Brain pericyte (primary cell): ENCODE results near the gene SPATA25.
"Not testable (repeated sequence)": the region's sequence is repeated elsewhere in the genome, so short reads cannot be mapped to it uniquely, and the experiment has no call there.

ENCODE experiments used
- DNase-seq: peaks from one replicate; pipeline ENCODE4 v3.0.0-alpha.2; 2012; ENCODE audit warnings: low read depth, low spot score

The SPATA25 gene, protein sequence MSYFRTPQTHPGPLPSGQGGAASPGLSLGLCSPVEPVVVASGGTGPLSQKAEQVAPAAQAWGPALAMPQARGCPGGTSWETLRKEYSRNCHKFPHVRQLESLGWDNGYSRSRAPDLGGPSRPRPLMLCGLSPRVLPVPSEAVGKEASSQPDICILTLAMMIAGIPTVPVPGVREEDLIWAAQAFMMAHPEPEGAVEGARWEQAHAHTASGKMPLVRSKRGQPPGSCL

GRCh38 chr20:45887346-45887715 is at the start of gene SPATA25:
TSS of gene SPATA25 (minus strand) at chr20:45887622. CDS start at chr20:45887590, 32 bp downstream.
- no peak for DNase-seq

DNA sequence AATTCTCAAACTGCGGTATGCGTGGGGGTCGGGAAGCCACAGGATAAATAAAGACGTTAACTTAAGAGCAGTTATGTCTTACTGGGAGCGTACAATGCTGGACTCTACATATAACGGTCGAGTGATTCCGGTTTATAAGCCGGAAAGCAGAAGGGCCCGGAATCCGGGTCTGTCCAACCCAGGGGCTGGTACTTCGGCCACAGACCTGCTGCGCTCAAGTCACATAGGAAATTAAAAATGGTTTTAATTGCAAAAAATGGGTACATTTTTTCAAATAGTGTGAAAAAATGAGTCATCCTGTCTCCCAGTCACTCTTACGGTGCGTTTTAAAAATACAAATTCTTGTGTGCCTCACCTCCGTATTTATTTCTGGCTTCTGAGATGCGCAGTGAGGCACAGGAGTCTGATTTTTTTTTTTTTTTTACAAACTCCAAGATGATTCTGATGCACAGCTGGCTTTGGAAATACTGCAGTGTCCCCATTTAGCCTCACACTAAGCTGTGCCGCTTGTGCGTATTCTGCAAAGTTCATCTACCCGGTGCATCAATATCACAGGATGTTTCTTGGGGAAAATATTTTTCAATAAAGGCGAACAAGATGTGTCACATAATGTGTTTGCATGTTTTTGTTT is 48.1 kb upstream of the SPATA25 start:
- DNase-seq, result no peak

- peak; percentile 96 for DNase-seq
These were observed 47.4 kb upstream of the SPATA25 start, which contains the start of gene PCIF1 for GRCh38 chr20:45934586-45935415. TSS of gene PCIF1 (plus strand) at chr20:45934683. CDS start at chr20:45939000, 4,317 bp downstream.

GRCh38 chr20:45934046-45934585 is 46.7 kb upstream of the SPATA25 start:
- no peak for DNase-seq

- peak; percentile 67 for DNase-seq
These were observed 46.0 kb upstream of the SPATA25 start for GRCh38 chr20:45933266-45934045.

DNA sequence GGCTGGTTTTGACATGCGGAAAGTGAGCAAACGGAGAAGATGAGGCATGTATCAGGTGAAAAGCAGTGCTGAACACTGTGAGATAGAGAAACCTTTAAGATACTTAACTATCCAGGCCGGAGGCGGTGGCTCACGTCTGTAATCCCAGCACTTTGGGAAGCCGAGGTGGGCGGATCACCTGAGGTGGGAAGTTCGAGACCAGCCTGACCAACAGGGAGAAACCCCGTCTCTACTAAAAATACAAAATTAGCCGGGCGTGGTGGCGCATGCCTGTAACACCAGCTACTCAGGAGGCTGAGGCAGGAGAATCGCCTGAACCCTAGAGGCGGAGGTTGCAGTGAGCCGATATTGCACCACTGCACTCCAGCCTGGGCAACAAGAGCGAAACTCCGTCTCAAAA is 44.3 kb upstream of the SPATA25 start:
- DNase-seq, result not testable (repeated sequence)

- DNase-seq, result no peak
These were observed 39.9 kb upstream of the SPATA25 start for GRCh38 chr20:45927071-45927878.

GRCh38 chr20:45926731-45927070 is 39.3 kb upstream of the SPATA25 start:
- no peak for DNase-seq

DNA sequence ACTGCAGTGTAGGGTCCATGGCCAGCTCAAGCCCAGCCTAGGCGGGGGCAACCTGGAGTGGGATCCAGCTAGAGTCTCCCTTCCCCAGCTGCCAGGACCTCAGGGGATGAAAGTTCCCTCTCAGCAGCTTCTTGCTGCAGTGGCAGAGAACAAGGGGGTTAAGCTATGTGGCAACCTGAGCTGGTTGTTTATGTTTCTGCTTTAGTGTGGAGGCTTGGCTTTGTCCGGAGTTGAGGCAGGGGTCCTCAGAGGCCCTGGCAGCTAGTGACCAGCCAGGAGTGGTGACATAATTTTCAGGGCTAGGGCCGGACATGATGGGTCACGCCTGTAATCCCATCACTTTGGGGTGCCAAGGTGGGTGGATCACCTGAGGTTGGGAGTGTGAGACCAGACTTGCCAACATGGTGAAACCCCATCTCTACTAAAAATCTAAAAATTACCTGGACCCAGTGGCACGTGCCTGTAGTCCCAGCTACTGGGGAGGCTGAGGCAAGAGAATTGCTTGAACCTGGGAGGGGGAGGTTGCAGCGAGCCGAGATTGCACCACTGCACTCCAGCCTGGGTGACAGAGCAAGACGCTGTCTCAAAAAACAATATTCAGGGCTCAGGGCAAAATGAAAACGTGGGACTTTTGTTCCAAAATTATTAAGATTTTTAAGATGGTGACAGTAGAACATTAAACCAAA is 38.5 kb upstream of the SPATA25 start:
- no peak for DNase-seq

DNA sequence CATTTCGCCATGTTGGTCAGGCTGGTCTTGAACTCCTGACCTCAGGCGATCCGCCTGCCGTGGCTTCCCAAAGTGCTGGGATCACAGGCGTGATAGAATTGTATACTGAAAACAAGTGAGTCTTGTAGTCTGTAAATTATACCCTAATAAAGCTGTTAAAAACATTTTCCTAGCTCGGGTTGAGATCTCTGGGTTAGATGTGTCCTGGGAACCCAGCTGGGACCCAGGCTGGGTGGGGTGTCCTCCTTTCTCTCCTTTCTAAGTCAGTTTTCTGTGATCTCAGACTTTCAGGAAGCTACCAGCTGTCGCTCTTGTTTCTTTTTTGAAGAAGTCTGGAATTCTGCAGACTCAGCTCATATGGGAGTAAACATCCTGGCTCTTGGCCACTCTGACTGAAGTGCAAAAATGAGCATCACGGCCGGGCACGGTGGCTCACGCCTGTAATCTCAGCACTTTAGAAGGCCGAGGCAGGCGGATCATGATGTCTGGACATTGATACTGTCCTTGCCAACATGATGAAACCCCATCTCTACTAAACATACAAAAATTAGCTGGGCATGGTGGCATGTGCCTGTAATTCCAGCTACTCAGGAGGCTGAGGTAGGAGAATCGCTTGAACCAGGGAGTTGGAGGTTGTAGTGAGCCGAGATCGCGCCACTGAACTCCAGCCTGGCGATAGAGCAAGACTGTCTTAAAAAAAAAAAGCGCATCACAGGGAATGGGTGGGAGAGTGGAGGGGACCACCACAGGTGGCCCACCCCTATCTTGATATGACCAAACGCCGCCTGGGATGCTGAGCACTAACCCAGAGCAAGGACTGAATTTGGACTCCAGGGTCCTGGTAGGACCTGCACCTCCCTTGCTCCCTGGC is 37.2 kb upstream of the SPATA25 start:
- DNase-seq, result no peak

DNA sequence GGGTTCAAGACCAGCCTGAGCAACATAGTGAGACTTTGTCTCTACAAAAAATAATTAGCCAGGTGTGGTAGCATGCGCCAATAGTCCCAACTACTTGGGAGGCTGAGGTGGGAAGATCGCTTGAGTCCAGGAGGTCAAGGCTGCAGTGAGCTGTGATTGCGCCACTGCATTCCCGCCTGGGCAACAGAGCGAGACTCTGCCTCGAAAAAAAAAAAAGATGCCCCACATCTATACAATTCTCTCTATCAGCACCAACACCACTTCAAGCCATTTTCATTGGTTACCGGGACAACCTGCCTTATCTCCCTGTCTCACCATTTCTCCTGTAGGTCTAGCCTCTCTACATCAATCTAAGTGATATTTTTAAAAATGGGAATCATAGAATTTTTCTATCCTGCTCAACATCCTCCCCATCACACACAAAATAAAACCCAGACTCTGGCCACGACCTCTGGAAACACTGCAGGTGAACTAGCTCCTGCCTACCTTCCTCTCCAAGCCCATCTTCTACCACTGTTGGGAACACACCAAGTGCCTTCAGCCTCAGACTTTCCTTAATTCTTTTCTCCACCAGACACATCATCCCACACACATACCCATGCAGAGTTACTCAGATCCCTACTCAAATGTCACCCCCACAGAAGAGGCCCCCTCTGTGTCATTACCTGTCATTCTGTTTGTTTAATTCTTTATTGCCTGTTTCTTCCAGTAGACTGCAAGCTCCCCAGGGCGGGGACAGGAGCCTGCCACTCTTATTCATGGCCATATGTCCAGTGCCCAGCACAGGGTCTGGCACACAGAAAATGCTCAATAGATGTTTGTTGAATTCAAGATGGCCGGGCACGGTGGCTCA is 34.1 kb upstream of the SPATA25 start:
- DNase-seq, result no peak

DNA sequence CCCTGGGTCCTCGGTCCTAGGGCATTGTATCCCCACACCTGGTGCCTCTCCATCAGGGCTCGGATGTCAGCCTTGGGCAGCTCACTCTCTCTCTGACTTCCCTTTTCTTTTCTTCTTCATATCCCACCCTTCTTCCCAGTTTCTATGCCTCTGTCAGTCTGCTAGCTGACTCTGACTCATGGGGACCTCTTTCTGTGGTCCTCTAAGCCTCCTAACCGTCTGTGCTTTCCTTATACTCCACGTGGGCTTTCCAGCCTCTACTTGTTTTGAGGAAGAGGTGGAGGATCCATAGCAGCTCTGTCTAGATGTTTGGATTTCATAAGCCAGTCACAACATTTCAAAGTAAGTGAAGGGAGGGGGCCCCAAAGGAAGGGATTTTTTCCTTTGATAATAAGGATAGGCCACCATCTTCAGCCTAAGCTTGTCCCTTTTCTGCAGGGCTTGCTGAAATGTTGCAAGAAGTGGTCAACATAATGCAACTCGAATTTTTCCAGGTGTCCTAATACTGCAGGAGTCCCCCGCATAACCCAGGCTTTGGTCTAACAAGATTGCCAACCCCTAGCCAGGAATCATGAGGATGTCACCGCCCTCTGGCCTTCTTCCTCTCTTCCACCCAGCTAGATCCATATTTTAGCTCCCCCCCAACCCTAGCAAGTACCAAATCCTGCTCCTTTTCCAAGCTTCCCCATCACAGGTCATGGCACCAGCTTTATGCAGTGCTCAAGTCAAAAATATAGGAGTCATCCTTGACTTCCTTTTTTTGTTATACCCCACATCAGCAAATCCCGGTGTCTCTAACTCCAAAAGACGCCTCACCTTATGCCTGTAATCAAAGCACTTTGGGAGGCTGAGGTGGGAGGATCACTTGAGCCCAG is 33.3 kb upstream of the SPATA25 start:
- no peak for DNase-seq

GRCh38 chr20:45919542-45920399 is 32.3 kb upstream of the SPATA25 start:
- DNase-seq, result peak; percentile 96

GRCh38 chr20:45918779-45919537 is 31.5 kb upstream of the SPATA25 start:
- no peak for DNase-seq

GRCh38 chr20:45918182-45918737 is 30.8 kb upstream of the SPATA25 start:
- no peak for DNase-seq
